Glutamatergic neuron (in vitro differentiated cells): Measurements from ENCODE around the gene CCNB1IP1. TPM values are rescaled to one million over a fixed set of nuclear protein-coding genes. Genes with fewer than 3 reads are reported as not detected.
A peak's percentile ranks its signal among the peaks of the same experiment; 100 is the strongest.
"Not testable (repeated sequence)": the region's sequence is repeated elsewhere in the genome, so short reads cannot be mapped to it uniquely, and the experiment has no call there.

Experiments
- DNase-seq: peaks from one replicate; pipeline ENCODE4 v3.0.0; 2022
- H3K27ac Mint-ChIP-seq: one replicate; pipeline ENCODE4 v1.8.0; 2020; ENCODE audit warnings: mild to moderate bottlenecking, mixed read lengths, inconsistent platforms; ENCODE audit not compliant: unreplicated experiment
- H3K27me3 Mint-ChIP-seq: one replicate; pipeline ENCODE4 v1.8.0; 2020; ENCODE audit warnings: mild to moderate bottlenecking, moderate library complexity, mixed read lengths, inconsistent platforms; ENCODE audit not compliant: unreplicated experiment
- H3K36me3 Mint-ChIP-seq: one replicate; pipeline ENCODE4 v1.8.0; 2020; ENCODE audit warnings: mild to moderate bottlenecking, mixed read lengths, inconsistent platforms; ENCODE audit not compliant: unreplicated experiment
- H3K4me1 Mint-ChIP-seq: one replicate; pipeline ENCODE4 v1.8.0; 2020; ENCODE audit warnings: mild to moderate bottlenecking, low read depth, mixed read lengths, inconsistent platforms; ENCODE audit not compliant: unreplicated experiment
- H3K4me3 Mint-ChIP-seq: one replicate; pipeline ENCODE4 v1.8.0; 2020; ENCODE audit warnings: mild to moderate bottlenecking, mixed read lengths, inconsistent platforms; ENCODE audit not compliant: unreplicated experiment
- H3K9me3 Mint-ChIP-seq: one replicate; pipeline ENCODE4 v1.8.0; 2020; ENCODE audit warnings: mild to moderate bottlenecking, moderate library complexity, mixed read lengths, inconsistent platforms; ENCODE audit not compliant: unreplicated experiment
- CTCF ChIP-seq: fragments of 200-600 bp; sonication (generic); IDR thresholded peaks from one replicate; pipeline ENCODE4 v1.5.0; 2021; ENCODE audit not compliant: partially characterized antibody, unreplicated experiment
- total RNA-seq: library from RNA; stranded (reverse); fragmentation: NEBNext Ultra II Directional; extraction: Animal tissue kit (Norgen Biotek cat#: 25700); gene quantifications from one replicate; pipeline ENCODE4 v1.2.1, GENCODE V29; 2021; ENCODE audit not compliant: unreplicated experiment

The CCNB1IP1 gene
- total RNA-seq, 1 donor from 2014 or later, result 95.8 TPM

- H3K27ac Mint-ChIP-seq, result peak within 1 kb of the TSS; percentile 3
- peaks cover 4% of the 10 kb centered on the region for H3K4me1 Mint-ChIP-seq
- H3K27me3 Mint-ChIP-seq, result peaks cover 2% of the 10 kb centered on the region
- DNase-seq, result peak; percentile 90
- peaks cover 6% of the 10 kb centered on the region for H3K9me3 Mint-ChIP-seq
- peak; percentile 51 for TF ChIP-seq CTCF
- H3K36me3 Mint-ChIP-seq, result peaks cover 5% of the 10 kb centered on the region
- H3K4me3 Mint-ChIP-seq, result peak within 1 kb of the TSS; percentile 95
Observed at GRCh38 chr14:20305265-20306078, 27.6 kb downstream of the CCNB1IP1 start, which contains the start of gene TTC5. Gene TTC5 (minus strand): TSS chr14:20305951. CDS start chr14:20305937, 14 bp downstream.

GRCh38 chr14:20302042-20302755 lies 30.9 kb downstream of the CCNB1IP1 start:
- TF ChIP-seq CTCF, result no peak
- Mint-ChIP-seq H3K4me3 (no peak overlapping the region), H3K36me3 (peaks cover 4% of the 10 kb centered on the region), H3K9me3 (peaks cover 1% of the 10 kb centered on the region), H3K27me3 (no peaks in the 10 kb centered on the region), H3K27ac (no peak overlapping the region), H3K4me1 (peaks cover 4% of the 10 kb centered on the region)
- no peak for DNase-seq

DNA sequence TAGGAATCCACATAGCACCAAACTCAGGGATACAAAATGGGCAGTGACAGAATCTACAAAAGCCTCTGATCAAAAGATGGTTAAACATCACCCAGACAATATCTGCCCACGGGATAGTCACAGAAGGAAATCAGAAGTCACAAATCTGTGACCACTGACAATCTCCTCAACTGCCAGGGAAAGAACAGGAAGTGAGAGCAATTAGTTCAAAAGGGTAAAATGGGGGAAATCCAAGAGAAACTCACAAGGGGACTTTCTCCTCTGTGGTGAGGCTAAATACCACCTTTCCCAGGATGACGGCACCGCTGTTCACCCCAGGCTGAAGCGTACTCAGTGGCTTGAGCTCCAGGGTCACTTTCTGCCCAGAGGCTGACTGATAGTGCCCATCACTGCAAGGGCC lies 38.0 kb downstream of the CCNB1IP1 start:
- TF ChIP-seq CTCF, result no peak
- H3K9me3 Mint-ChIP-seq, result no peaks in the 10 kb centered on the region
- no peaks in the 10 kb centered on the region for H3K27me3 Mint-ChIP-seq
- no peak for DNase-seq
- H3K4me3 Mint-ChIP-seq, result no peak overlapping the region
- H3K36me3 Mint-ChIP-seq, result no peaks in the 10 kb centered on the region
- no peak overlapping the region for H3K27ac Mint-ChIP-seq
- H3K4me1 Mint-ChIP-seq, result no peaks in the 10 kb centered on the region

GRCh38 chr14:20294636-20295035 lies 38.4 kb downstream of the CCNB1IP1 start:
- DNase-seq, result no peak
- H3K27me3 Mint-ChIP-seq, result no peaks in the 10 kb centered on the region
- H3K27ac Mint-ChIP-seq, result no peak overlapping the region
- H3K9me3 Mint-ChIP-seq, result no peaks in the 10 kb centered on the region
- H3K4me1 Mint-ChIP-seq, result no peaks in the 10 kb centered on the region
- H3K36me3 Mint-ChIP-seq, result no peaks in the 10 kb centered on the region
- no peak for TF ChIP-seq CTCF
- no peak overlapping the region for H3K4me3 Mint-ChIP-seq

DNA sequence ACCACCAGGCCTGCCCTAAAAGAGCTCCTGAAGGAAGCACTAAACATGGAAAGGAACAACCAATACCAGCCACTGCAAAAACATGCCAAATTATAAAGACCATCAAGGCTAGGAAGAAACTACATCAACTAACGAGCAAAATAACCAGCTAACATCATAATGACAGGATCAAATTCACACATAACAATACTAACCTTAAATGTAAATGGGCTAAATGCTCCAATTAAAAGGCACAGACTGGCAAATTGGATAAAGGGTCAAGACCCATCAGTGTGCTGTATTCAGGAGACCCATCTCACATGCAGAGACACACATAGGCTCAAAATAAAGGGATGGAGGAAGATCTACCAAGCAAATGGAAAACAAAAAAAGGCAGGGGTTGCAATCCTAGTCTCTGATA lies 51.1 kb downstream of the CCNB1IP1 start:
- DNase-seq, H3K27me3 Mint-ChIP-seq, H3K4me1 Mint-ChIP-seq, H3K4me3 Mint-ChIP-seq, H3K27ac Mint-ChIP-seq: not testable (repeated sequence)
- H3K9me3 Mint-ChIP-seq, result peaks cover 15% of the 10 kb centered on the region
- peaks cover 28% of the 10 kb centered on the region for H3K36me3 Mint-ChIP-seq

GRCh38 chr14:20280265-20280664 lies 52.8 kb downstream of the CCNB1IP1 start:
- not testable (repeated sequence) for H3K27me3 Mint-ChIP-seq

More at GRCh38 chr14:20280265-20280664, 52.8 kb downstream of the CCNB1IP1 start:
- H3K27ac Mint-ChIP-seq, DNase-seq, H3K4me1 Mint-ChIP-seq, H3K4me3 Mint-ChIP-seq: not testable (repeated sequence)
- Mint-ChIP-seq H3K9me3 (peaks cover 15% of the 10 kb centered on the region), H3K36me3 (peaks cover 28% of the 10 kb centered on the region)
